A673 (cell line): ENCODE measurements around the gene ATIC.

Source experiments
- CTCF ChIP-seq: fragments of 300-800, 200-600 bp; sonication (generic); conservative IDR thresholded peaks from 2 replicates; pipeline ENCODE4 v1.5.1; 2017; ENCODE audit warnings: low read depth, mild to moderate bottlenecking, antibody characterized with exemption, low read length, moderate library complexity, mixed read lengths
- EZH2 ChIP-seq: fragments of 200-600 bp; sonication (generic); IDR thresholded peaks from 2 replicates; pipeline ENCODE4 v1.6.1; 2017; ENCODE audit warnings: borderline replicate concordance, low read depth, mild to moderate bottlenecking, mixed read lengths, antibody characterized with exemption, low read length; ENCODE audit not compliant: poor library complexity, severe bottlenecking

DNA sequence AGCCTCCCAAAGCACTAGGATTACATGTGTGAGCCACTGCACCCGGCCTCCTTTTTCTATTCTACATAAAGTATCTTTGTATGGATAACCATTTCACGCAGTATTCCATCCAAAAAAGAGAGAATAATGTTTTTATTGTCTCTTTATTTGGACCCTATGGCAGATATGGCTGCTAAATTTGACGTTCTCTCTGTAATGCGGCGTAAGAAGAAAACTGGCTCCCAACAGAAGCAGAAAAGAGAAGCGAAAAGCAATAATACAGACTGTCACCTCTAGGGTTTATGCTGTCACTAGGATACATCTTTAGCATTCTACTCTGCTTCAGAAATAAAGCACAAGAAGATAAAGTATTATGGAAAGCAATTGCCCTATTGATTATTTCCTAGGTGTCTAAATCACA is 68.1 kb downstream of the ATIC start:
- TF ChIP-seq CTCF (no peak), EZH2 (no peak)
